GM12801 (cell line): ENCODE results near the gene DHX34.
A peak's percentile ranks its signal among the peaks of the same experiment; 100 is the strongest.

ENCODE experiments used
- TF ChIP-seq, protein P1 (sequence below): IDR thresholded peaks from one replicate; pipeline ENCODE4 v1.5.1; 2011; ENCODE audit warnings: control low read depth; ENCODE audit not compliant: insufficient read length; ENCODE audit errors: extremely low read depth

The DHX34 gene

DNA sequence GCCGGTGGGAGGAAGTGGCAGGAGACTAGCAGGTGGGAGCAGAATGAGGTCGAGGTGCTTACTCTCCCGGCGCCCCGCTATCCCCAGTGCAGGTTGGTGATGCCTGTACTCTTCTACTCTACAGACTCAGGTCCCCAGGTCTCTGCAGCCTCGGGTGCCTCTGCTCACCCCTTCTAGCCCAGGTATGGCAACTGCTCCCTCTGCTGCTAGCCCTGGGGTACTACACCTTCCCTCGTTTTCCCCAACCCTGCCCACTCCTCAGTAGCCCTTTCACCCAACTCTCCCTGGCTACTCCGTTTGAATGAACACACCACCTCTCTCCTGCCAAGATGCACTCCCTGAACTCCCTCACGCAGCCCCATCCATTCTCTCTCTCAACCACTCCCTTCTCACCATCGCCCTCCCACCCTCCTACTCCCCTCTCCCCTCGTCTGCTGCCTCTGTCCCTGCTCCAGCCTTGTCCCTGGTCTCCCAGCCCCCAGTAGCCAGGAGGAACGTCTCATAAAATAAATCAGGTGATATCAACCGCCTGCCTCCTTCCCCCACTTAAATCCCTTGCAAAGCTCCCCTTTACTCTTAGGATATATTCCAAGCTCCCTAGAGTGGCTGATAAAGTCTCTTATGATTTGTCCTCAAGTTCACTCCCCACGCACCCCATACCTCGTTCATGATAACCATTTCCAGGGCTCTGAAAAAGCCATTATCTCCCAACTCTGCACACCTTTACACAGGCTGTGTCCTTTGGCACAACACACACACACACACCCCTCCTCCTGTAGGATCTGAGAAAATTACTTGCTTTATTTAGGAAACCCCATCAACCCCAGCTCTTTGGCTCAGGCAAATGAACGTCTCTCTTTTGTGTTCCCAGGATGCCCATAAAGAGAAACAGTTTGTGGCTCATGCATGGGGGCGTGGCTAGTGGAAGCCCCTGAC lies 78.4 kb downstream of the DHX34 start:
- TF ChIP-seq, protein P1, sequence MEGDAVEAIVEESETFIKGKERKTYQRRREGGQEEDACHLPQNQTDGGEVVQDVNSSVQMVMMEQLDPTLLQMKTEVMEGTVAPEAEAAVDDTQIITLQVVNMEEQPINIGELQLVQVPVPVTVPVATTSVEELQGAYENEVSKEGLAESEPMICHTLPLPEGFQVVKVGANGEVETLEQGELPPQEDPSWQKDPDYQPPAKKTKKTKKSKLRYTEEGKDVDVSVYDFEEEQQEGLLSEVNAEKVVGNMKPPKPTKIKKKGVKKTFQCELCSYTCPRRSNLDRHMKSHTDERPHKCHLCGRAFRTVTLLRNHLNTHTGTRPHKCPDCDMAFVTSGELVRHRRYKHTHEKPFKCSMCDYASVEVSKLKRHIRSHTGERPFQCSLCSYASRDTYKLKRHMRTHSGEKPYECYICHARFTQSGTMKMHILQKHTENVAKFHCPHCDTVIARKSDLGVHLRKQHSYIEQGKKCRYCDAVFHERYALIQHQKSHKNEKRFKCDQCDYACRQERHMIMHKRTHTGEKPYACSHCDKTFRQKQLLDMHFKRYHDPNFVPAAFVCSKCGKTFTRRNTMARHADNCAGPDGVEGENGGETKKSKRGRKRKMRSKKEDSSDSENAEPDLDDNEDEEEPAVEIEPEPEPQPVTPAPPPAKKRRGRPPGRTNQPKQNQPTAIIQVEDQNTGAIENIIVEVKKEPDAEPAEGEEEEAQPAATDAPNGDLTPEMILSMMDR, result peak; percentile 59

DNA sequence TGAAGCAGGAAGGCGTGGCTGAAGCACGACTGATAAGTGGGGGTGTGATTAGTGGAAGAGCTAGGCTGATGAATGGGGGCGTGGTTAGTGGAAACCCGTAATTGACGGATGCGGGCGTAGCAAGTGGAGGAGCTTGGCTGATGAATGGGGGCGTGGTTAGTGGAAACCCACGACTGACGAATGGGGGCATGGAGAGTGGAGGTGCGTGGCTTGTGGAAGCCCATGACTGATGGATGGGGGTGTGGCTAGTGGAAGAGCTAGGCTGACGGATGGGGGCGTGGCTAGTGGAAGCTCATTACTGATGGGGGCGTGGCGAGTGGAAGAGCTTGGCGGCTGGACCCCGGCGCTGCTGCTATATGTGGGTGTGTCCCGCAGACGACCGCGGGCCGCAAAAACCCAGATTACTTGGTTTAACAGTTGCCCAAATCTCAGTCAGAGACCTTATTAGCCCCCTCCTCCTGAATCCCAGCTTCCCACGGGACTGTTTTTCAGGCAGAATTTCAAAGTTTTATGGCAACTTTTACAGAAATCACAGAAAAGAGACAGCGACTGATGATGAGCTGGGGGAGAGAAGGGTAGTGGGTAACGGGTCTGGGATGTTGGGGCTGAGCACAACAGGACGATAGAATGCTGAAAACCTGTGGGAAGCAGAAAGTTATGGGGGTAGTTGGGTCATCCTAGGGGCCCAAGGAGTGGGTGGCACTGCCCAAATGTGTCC lies 79.2 kb downstream of the DHX34 start:
- TF ChIP-seq, protein P1, result no peak

DNA sequence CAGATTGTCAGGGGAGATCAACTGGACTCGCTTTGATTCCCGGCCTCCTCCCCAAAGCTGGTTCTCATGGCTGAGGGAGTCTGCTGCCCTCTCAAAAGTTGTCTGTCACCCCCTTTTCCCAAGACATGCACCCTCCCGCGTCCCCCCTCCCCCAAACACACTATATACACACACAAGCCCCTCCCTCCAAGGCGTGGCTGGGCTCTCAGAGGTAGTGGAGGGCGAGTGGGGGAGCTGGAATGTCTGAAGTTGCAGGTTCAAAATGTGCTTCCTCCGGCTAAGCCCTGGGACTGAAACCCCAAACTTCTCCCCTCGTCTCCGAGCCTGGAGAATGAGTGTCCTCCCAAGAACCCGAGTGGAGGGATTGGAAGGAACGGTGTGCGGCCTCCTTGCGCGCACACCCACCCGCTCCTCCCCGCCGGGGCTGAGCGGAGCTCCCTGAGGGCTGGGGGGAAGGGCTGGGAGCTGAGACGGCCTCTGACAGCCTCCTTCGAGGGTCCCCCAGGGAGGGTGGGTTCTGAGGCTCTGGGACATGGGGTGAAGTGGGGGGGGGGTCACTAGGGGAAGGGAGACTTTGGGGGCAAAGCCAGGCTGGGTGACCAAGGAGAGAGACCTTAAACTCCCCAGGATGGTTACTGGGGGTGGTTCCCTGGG lies 80.2 kb downstream of the DHX34 start:
- TF ChIP-seq, protein P1, result no peak

DNA sequence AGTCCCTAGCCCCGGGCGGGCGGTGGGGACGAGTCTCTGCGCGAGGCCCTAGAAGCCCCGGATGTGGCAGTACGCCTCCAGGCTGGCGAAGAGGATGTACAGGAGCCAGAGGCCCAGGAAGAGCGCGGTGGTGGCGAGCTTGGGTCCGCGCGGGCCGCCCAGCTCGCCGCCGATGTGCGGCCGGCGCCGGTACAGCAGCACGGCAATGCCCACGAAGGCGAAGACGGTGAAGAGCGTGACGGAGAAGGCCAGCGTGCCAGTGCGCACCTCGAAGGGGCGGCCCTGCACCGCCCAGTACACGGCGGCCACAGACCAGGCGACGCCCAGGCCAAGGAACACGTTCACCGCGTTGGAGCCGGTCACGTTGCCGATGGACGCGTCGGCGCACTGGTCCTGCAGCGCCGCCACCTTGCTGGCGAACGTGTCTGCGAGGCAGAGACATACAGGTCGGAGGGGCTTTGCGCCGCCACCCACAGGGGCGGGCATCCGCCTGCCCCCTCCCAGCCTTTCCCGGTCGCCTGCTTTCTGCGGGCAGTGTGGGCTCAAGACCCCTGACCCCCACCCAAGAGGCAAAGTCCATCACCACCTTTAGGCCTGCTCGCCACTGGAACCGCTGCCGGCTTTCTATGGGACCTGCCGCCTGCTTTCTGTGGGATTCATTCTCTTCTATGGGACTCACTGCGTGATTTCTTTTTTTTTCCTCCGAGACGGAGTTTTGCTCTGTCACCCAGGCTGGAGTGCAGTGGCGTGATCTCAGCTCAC lies 81.1 kb downstream of the DHX34 start:
- TF ChIP-seq, protein P1, result no peak

DNA sequence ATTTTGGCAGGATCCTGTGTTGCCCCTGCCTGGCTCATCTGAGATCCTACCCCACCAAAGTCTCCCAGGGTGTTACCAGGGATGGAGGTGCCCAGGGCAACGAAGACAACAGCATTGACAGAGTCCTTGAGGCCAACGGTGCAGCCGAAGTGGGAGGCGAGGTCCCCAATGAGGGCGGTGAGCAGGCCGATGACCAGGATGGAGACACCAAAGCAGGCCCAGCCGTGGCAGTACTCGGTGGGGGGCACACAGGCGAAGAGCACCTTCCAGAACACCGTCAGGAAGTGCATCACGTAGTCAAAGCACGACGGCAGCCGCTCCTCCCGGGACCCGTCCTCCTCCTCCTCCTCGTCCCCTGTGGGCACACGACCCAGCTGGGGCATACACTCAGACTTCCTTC lies 83.0 kb downstream of the DHX34 start:
- TF ChIP-seq, protein P1, result no peak
